ENCODE data around the gene MAPK8IP1.

DNA sequence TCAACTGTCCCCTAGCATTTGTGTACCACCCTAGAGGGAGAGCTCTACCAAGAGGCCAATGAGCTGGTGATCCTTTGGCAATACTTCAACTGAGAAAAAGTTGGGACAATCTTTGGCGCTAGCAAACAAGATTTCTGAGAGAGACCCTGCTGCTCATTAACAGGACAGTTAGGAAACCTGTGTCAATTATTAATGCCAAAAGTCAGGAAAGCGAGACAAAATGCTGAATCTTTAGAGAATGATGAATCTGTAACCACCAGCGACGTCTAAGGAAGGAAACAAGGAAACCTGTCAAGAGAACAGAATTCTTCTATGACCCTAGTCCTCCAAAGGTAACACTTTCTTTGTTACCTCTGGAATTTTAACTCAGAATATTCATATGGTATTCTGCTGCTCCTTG is 56.9 kb downstream of the MAPK8IP1 start:
- TF ChIP-seq, protein P1, sequence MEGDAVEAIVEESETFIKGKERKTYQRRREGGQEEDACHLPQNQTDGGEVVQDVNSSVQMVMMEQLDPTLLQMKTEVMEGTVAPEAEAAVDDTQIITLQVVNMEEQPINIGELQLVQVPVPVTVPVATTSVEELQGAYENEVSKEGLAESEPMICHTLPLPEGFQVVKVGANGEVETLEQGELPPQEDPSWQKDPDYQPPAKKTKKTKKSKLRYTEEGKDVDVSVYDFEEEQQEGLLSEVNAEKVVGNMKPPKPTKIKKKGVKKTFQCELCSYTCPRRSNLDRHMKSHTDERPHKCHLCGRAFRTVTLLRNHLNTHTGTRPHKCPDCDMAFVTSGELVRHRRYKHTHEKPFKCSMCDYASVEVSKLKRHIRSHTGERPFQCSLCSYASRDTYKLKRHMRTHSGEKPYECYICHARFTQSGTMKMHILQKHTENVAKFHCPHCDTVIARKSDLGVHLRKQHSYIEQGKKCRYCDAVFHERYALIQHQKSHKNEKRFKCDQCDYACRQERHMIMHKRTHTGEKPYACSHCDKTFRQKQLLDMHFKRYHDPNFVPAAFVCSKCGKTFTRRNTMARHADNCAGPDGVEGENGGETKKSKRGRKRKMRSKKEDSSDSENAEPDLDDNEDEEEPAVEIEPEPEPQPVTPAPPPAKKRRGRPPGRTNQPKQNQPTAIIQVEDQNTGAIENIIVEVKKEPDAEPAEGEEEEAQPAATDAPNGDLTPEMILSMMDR (IDR thresholded peaks at IDR 0.05): no peak
- no peak for TF ChIP-seq POLR2A (IDR thresholded peaks at IDR 0.05)

Data from stomach (tissue), 4 donors.